Measurements from ENCODE around the gene TMEM219. TPM values are rescaled to one million over a fixed set of nuclear protein-coding genes. Genes with fewer than 3 reads are reported as not detected.

Gene TMEM219
- total RNA-seq, 4 donors from 2014 or later = 53.8 to 149 (median 120) TPM

- TF ChIP-seq CTCF (IDR thresholded peaks at IDR 0.05; ENCODE audit: low read depth) = no peak
Measured at GRCh38 chr16:29961127-29961478, 776 bp upstream of the TMEM219 start.

GRCh38 chr16:29962344-29962994 lies 590 bp downstream of the TMEM219 start:
- TF ChIP-seq CTCF (IDR thresholded peaks at IDR 0.05; ENCODE audit: low read depth) = no peak

- TF ChIP-seq CTCF (IDR thresholded peaks at IDR 0.05; ENCODE audit: low read depth) = no peak
Measured at GRCh38 chr16:29963021-29963743, 1.3 kb downstream of the TMEM219 start.

- TF ChIP-seq CTCF (IDR thresholded peaks at IDR 0.05; ENCODE audit: low read depth) = no peak
Measured at GRCh38 chr16:29968205-29968604, 6.3 kb downstream of the TMEM219 start.

- TF ChIP-seq CTCF (IDR thresholded peaks at IDR 0.05; ENCODE audit: low read depth) = no peak
Measured at GRCh38 chr16:29971304-29971703, 9.4 kb downstream of the TMEM219 start.

GRCh38 chr16:29972500-29972899 lies 10.6 kb downstream of the TMEM219 start:
- no peak for TF ChIP-seq CTCF (IDR thresholded peaks at IDR 0.05; ENCODE audit: low read depth)

- TF ChIP-seq CTCF (IDR thresholded peaks at IDR 0.05; ENCODE audit: low read depth) = no peak
Measured at GRCh38 chr16:29972992-29973383, 11.1 kb downstream of the TMEM219 start.
